ENCODE measurements around the gene GTF2E1. TPM values are rescaled to one million over a fixed set of nuclear protein-coding genes. Genes with fewer than 3 reads are reported as not detected.
"Not testable (repeated sequence)": the region's sequence is repeated elsewhere in the genome, so short reads cannot be mapped to it uniquely, and the experiment has no call there.

GTF2E1 gene
- total RNA-seq, 4 donors from 2014 or later, result 11.4 to 21.0 (median 15.3) TPM

DNA sequence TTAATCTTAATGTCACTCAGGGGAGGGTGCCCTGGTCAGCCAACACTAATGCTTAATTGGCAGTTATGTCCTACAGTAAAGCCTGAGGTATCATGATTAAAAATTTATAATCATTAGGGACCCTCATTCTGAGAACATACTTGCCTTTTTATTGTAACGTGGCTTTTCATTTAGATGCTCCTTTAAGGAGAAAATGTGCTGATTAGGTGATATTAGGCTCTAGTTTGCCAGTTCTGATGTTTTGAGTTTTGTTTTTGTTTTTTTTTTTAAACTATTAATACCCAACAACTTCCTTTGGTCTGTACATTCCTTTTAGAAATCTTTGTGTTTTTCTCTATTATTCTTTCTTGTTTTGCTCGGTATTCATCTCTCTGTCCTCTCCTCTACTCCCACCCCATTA, 10.3 kb downstream of the GTF2E1 start:
- ATAC-seq, result no peak
- 100% methylated on average over 2 of the region's 2 CpGs for WGBS, 2 donors (ENCODE audit: low coverage in 1 of 2)

GRCh38 chr3:120753810-120754209, 11.3 kb downstream of the GTF2E1 start:
- Histone ChIP-seq H3K36me3 (peaks cover 0 to 16% of the 10 kb centered on the region in 2 donors), H3K4me3 (no peak overlapping the region), H3K27ac (no peak overlapping the region), H3K27me3 (no peaks in the 10 kb centered on the region), H3K4me1 (no peaks in the 10 kb centered on the region), H3K9me3 (no peaks in the 10 kb centered on the region)
- no peak for ATAC-seq
- TF ChIP-seq POLR2A (IDR thresholded peaks at IDR 0.05) (no peak), EP300 (IDR thresholded peaks at IDR 0.05) (no peak), POLR2AphosphoS5 (IDR thresholded peaks at IDR 0.05) (no peak)
- TF ChIP-seq, protein P1, sequence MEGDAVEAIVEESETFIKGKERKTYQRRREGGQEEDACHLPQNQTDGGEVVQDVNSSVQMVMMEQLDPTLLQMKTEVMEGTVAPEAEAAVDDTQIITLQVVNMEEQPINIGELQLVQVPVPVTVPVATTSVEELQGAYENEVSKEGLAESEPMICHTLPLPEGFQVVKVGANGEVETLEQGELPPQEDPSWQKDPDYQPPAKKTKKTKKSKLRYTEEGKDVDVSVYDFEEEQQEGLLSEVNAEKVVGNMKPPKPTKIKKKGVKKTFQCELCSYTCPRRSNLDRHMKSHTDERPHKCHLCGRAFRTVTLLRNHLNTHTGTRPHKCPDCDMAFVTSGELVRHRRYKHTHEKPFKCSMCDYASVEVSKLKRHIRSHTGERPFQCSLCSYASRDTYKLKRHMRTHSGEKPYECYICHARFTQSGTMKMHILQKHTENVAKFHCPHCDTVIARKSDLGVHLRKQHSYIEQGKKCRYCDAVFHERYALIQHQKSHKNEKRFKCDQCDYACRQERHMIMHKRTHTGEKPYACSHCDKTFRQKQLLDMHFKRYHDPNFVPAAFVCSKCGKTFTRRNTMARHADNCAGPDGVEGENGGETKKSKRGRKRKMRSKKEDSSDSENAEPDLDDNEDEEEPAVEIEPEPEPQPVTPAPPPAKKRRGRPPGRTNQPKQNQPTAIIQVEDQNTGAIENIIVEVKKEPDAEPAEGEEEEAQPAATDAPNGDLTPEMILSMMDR (IDR thresholded peaks at IDR 0.05), result no peak

More for the DNA sequence above, 10.3 kb downstream of the GTF2E1 start:
- no peaks in the 10 kb centered on the region for H3K4me1 ChIP-seq
- no peak overlapping the region for H3K4me3 ChIP-seq
- H3K27me3 ChIP-seq, result no peaks in the 10 kb centered on the region
- no peak for TF ChIP-seq EP300 (IDR thresholded peaks at IDR 0.05)
- H3K27ac ChIP-seq, result no peak overlapping the region
- H3K9me3 ChIP-seq, result no peaks in the 10 kb centered on the region
- peaks cover 0 to 16% of the 10 kb centered on the region in 2 donors for H3K36me3 ChIP-seq

DNA sequence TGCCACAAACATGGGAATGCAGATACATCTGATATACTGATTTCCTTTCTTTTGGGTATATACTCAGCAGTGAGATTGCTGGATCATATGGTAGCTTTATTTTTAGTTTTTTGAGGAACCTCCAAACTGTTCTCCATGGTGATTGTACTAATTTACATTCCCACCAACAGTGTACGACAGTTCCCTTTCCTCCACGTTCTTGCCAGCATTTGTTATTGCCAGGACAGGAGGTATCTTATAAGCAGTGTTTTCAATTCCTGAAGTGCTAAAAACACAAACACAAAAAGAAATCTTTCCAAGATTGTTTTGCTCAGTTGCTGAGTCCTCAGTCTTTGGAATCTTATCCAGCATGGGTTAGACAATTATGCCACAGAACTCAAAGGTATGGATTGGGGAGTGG, 13.5 kb downstream of the GTF2E1 start:
- Histone ChIP-seq H3K9me3 (no peaks in the 10 kb centered on the region), H3K4me3 (no peak overlapping the region), H3K27ac (no peak overlapping the region), H3K4me1 (no peaks in the 10 kb centered on the region), H3K36me3 (peaks cover 0 to 11% of the 10 kb centered on the region in 2 donors), H3K27me3 (no peaks in the 10 kb centered on the region)
- 61 to 75% methylated on average over 2 of the region's 2 CpGs for WGBS, 2 donors (ENCODE audit: low coverage in 1 of 2)
- ATAC-seq, result no peak
- TF ChIP-seq, protein P1 (IDR thresholded peaks at IDR 0.05), result no peak
- TF ChIP-seq POLR2A (IDR thresholded peaks at IDR 0.05) (no peak), EP300 (IDR thresholded peaks at IDR 0.05) (no peak), POLR2AphosphoS5 (IDR thresholded peaks at IDR 0.05) (no peak)

DNA sequence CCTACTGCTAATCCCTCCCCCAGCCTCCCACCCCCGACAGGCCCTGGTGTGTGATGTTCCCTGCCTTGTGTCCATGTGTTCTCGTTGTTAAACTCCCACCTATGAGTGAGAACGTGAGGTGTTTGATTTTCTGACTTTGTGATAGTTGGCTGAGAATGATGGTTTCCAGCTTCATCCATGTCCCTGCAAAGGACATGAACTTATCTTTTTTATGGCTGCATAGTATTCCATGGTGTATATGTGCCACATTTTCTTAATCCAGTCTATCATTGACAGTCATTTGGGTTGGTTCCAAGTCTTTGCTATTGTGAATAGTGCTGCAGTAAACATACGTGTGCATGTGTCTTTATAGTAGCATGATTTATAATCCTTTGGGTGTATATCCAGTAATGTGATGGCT, 16.0 kb downstream of the GTF2E1 start:
- not testable (repeated sequence) for H3K4me3 ChIP-seq, ATAC-seq, H3K27me3 ChIP-seq, H3K4me1 ChIP-seq, H3K9me3 ChIP-seq, H3K36me3 ChIP-seq, H3K27ac ChIP-seq
- 43 to 93% methylated on average over 2 to 3 of the region's 4 CpGs for WGBS, 2 donors (ENCODE audit: low coverage in 1 of 2)

- TF ChIP-seq POLR2A (IDR thresholded peaks at IDR 0.05) (no peak), POLR2AphosphoS5 (IDR thresholded peaks at IDR 0.05) (no peak)
- TF ChIP-seq, protein P1 (IDR thresholded peaks at IDR 0.05), result no peak
- H3K36me3 ChIP-seq, result no peaks in the 10 kb centered on the region
Measured at GRCh38 chr3:120762615-120763014, 20.1 kb downstream of the GTF2E1 start.

DNA sequence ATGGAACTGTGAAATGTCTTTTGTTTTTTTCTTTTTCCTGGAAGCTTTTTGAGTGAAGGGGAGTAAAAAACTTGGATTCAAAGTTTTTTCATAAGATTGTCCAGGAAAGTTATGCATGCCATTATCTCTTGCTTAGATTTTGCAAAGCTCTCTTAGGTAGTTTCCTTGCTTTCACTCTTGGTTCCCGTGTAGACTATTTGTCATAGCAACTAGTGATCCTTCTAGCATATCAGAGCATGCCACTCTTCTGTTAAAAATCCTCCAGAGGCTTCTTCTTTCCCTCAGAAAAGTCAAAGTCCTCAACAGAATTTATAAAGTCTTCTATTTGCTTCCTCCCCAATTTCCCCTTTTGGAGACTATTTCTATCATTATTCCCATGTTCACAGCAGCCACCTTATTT, 21.1 kb downstream of the GTF2E1 start:
- no peak overlapping the region for H3K4me3 ChIP-seq
- H3K36me3 ChIP-seq, result no peaks in the 10 kb centered on the region
- H3K27ac ChIP-seq, result no peak overlapping the region
- 31% methylated on average over 1 of the region's 1 CpG; no CpG with 5 or more reads in 1 of the 2 donors for WGBS, 2 donors (ENCODE audit: low coverage in 1 of 2)
- no peaks in the 10 kb centered on the region for H3K9me3 ChIP-seq
- TF ChIP-seq EP300 (IDR thresholded peaks at IDR 0.05) (no peak), POLR2A (IDR thresholded peaks at IDR 0.05) (no peak), POLR2AphosphoS5 (IDR thresholded peaks at IDR 0.05) (no peak)
- TF ChIP-seq, protein P1 (IDR thresholded peaks at IDR 0.05), result no peak
- peaks cover 3 to 25% (median 17%) of the 10 kb centered on the region in 3 donors for H3K4me1 ChIP-seq
- ATAC-seq, result no peak
- no peaks in the 10 kb centered on the region for H3K27me3 ChIP-seq

More at GRCh38 chr3:120762615-120763014, 20.1 kb downstream of the GTF2E1 start:
- WGBS, 2 donors (ENCODE audit: low coverage in 1 of 2), result 75 to 83% methylated on average over 1 of the region's 1 CpG
- ATAC-seq, result no peak
- H3K4me3 ChIP-seq, result no peak overlapping the region
- H3K9me3 ChIP-seq, result no peaks in the 10 kb centered on the region
- H3K27me3 ChIP-seq, result no peaks in the 10 kb centered on the region
- H3K4me1 ChIP-seq, result peaks cover 3 to 15% (median 10%) of the 10 kb centered on the region in 3 donors
- no peak overlapping the region for H3K27ac ChIP-seq

Measured in gastroesophageal sphincter (tissue), 4 donors.